SK-N-MC (cell line): Measurements from ENCODE around the gene ZIM2.

ENCODE experiments used
- DNase-seq: peaks from one replicate; pipeline ENCODE4 v3.0.0-alpha.2; 2011; ENCODE audit warnings: low read depth, low spot score
- H3K27ac ChIP-seq: fragments of 200-600 bp; sonication (generic); 2 replicates; pipeline ENCODE4 v1.5.1; 2016; ENCODE audit warnings: mixed run types
- H3K36me3 ChIP-seq: fragments of 200-600 bp; sonication (generic); 2 replicates; pipeline ENCODE4 v1.6.1; 2017; ENCODE audit warnings: antibody characterized with exemption, low read length, mixed read lengths; ENCODE audit not compliant: insufficient read depth
- H3K4me3 ChIP-seq: fragments of 200-600 bp; sonication (generic); 2 replicates; pipeline ENCODE4 v1.5.1; 2016
- H3K9ac ChIP-seq: fragments of 200-600 bp; sonication (generic); 2 replicates; pipeline ENCODE4 v1.8.0; 2017; ENCODE audit warnings: mixed run types, mixed read lengths; ENCODE audit not compliant: insufficient read length
- H3K9me3 ChIP-seq: fragments of 200-600 bp; sonication (generic); 2 replicates; pipeline ENCODE4 v1.6.1; 2017; ENCODE audit warnings: low read depth, mild to moderate bottlenecking, antibody characterized with exemption, low read length, moderate library complexity, mixed read lengths
- EZH2 ChIP-seq: fragments of 200-600 bp; sonication (generic); IDR thresholded peaks from one replicate; pipeline ENCODE4 v1.6.1; 2017; ENCODE audit warnings: antibody characterized with exemption
- FOXP2 ChIP-seq: optimal IDR thresholded peaks from 2 replicates; pipeline ENCODE3; 2011; ENCODE audit warnings: mild to moderate bottlenecking, moderate library complexity; ENCODE audit not compliant: insufficient read depth; ENCODE audit errors: extremely low read length, control extremely low read depth
- POLR2AphosphoS5 ChIP-seq: IDR thresholded peaks from 2 replicates; pipeline ENCODE4 v1.6.1; 2012; ENCODE audit warnings: mild to moderate bottlenecking, low read depth, low read length, borderline replicate concordance

The ZIM2 gene

DNA sequence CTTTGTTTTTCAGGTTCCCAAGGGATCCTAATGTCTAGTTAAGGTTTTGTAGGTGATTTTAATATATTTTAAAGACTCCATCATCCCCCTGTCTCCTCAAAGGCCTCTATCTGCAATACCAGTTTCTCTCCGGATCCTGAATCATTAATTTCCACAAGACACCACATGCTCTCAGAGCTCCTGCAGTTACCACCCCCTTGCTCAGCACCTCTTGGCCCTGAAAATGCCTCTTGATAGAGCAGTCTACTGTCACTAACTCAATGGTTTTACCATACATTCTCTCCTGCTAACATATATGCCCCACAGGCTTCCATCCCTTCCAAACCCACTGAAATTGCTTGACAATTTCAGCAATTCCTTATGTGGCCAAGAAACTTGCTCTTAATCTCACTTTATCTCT lies 1.9 kb upstream of the ZIM2 start:
- TF ChIP-seq POLR2AphosphoS5 (no peak), EZH2 (no peak), FOXP2 (no peak)
- H3K9me3 ChIP-seq: no peaks in the 10 kb centered on the region
- H3K27ac ChIP-seq: no peak overlapping the region
- no peak overlapping the region for H3K9ac ChIP-seq
- H3K36me3 ChIP-seq: no peaks in the 10 kb centered on the region
- DNase-seq: no peak
- no peak overlapping the region for H3K4me3 ChIP-seq

- Histone ChIP-seq H3K36me3 (no peaks in the 10 kb centered on the region), H3K9ac (no peak overlapping the region), H3K27ac (no peak overlapping the region), H3K4me3 (no peak overlapping the region), H3K9me3 (no peaks in the 10 kb centered on the region)
- no peak for DNase-seq
- TF ChIP-seq FOXP2 (no peak), EZH2 (no peak), POLR2AphosphoS5 (no peak)
These were observed 642 bp upstream of the ZIM2 start for GRCh38 chr19:56841193-56841543.

GRCh38 chr19:56839652-56840450 lies 675 bp downstream of the ZIM2 start:
- Histone ChIP-seq H3K9ac (no peak overlapping the region), H3K36me3 (no peaks in the 10 kb centered on the region), H3K9me3 (no peaks in the 10 kb centered on the region), H3K4me3 (no peak overlapping the region), H3K27ac (no peak overlapping the region)
- no peak for TF ChIP-seq EZH2
- TF ChIP-seq FOXP2: no peak
- TF ChIP-seq POLR2AphosphoS5: no peak
- DNase-seq: no peak

- Histone ChIP-seq H3K9ac (no peak overlapping the region), H3K27ac (no peak overlapping the region), H3K9me3 (no peaks in the 10 kb centered on the region), H3K36me3 (no peaks in the 10 kb centered on the region), H3K4me3 (no peak overlapping the region)
- TF ChIP-seq POLR2AphosphoS5 (no peak), EZH2 (no peak), FOXP2 (no peak)
- peak; percentile 16 for DNase-seq
These were observed 1.4 kb downstream of the ZIM2 start for GRCh38 chr19:56838909-56839651.

DNA sequence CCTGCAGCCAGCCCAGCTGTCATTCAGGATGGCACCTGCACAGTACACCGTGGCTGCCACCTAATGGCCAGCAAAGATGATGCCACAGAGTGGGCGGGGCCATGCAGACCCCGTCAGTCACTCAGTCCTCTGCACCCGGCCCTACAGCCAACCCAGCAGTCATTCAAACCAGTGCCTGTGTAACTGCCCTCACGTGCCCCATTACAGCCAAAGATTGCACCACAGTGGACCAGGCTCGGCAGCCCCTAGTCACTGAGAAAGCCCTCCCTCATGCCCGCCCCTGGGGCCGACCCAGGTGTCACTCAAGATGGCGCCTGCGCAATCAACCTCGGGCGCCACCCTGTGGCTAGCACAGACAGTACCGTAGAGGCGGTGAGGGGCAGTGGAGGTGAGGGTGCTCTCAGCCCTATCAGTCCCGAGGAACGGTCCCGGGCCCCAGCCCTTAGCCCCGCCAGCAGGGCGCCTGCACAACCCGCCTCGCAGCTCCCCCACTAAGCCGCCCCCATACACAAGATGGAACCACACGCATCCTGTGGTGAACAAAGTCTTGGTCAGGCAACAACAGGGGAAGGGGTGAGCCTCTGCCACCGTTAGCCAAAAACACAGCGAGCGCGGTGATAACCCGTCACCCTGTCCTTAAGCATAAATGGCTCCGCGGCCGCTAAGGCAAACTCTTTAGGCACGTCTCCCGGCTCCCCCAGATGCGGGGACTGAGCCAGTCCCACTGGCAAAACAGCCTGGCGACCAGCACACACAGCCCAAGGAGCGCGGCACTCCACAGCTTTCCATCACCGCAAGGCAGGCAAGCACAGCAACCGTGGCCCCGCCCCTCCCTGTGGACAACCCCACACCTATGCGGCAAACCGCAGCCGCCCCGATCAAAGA lies 2.3 kb downstream of the ZIM2 start:
- Histone ChIP-seq H3K9me3 (no peaks in the 10 kb centered on the region), H3K27ac (no peak overlapping the region), H3K36me3 (no peaks in the 10 kb centered on the region), H3K4me3 (no peak overlapping the region), H3K9ac (no peak overlapping the region)
- no peak for TF ChIP-seq POLR2AphosphoS5
- no peak for TF ChIP-seq EZH2
- no peak for TF ChIP-seq FOXP2
- no peak for DNase-seq

GRCh38 chr19:56837492-56838023 lies 3.0 kb downstream of the ZIM2 start:
- Histone ChIP-seq H3K4me3 (no peak overlapping the region), H3K27ac (no peak overlapping the region), H3K9ac (no peak overlapping the region), H3K9me3 (no peaks in the 10 kb centered on the region), H3K36me3 (no peaks in the 10 kb centered on the region)
- TF ChIP-seq POLR2AphosphoS5 (no peak), FOXP2 (no peak), EZH2 (no peak)
- no peak for DNase-seq

GRCh38 chr19:56837004-56837403 lies 3.5 kb downstream of the ZIM2 start:
- TF ChIP-seq POLR2AphosphoS5 (no peak), FOXP2 (no peak), EZH2 (no peak)
- Histone ChIP-seq H3K9me3 (no peaks in the 10 kb centered on the region), H3K36me3 (no peaks in the 10 kb centered on the region), H3K9ac (no peak overlapping the region), H3K27ac (no peak overlapping the region), H3K4me3 (no peak overlapping the region)
- no peak for DNase-seq

GRCh38 chr19:56836059-56836458 lies 4.5 kb downstream of the ZIM2 start:
- no peaks in the 10 kb centered on the region for H3K9me3 ChIP-seq
- H3K27ac ChIP-seq: no peak overlapping the region
- no peak overlapping the region for H3K9ac ChIP-seq
- no peak overlapping the region for H3K4me3 ChIP-seq
- no peak for DNase-seq
- TF ChIP-seq FOXP2 (no peak), EZH2 (no peak), POLR2AphosphoS5 (no peak)
- H3K36me3 ChIP-seq: no peaks in the 10 kb centered on the region
